Natural killer cell (primary cell): ENCODE results near the gene STAB2. TPM values are rescaled to one million over a fixed set of nuclear protein-coding genes. Genes with fewer than 3 reads are reported as not detected.

Source experiments
- ATAC-seq, 3 donors: fragments of 150-1000 bp in 2 of 3; fragments of 200-7000 bp in 1 of 3; cut with Tn5 transposase; 1 replicate in 1 of 3; 2 replicates in 2 of 3; pipeline ENCODE4 v1.10.0; 2021; ENCODE audit warnings: mild to moderate bottlenecking in 2 of 3, moderate library complexity in 2 of 3
- DNase-seq, 2 donors: peaks; one replicate each; pipeline versions ENCODE4 v3.0.0 to v3.0.0-alpha.2; 2013 to 2021; ENCODE audit warnings: mixed read lengths in 1 of 2
- H3K27ac ChIP-seq: one replicate; pipeline ENCODE4 v1.5.1; 2013; ENCODE audit warnings: mild to moderate bottlenecking, low read length
- H3K27me3 ChIP-seq: one replicate; pipeline ENCODE4 v1.6.1; 2013; ENCODE audit warnings: low read length; ENCODE audit not compliant: control insufficient read depth, insufficient read depth
- H3K36me3 ChIP-seq: one replicate; pipeline ENCODE4 v1.6.1; 2013; ENCODE audit warnings: low read length; ENCODE audit not compliant: control insufficient read depth, insufficient read depth
- H3K4me1 ChIP-seq: one replicate; pipeline ENCODE4 v1.6.1; 2013; ENCODE audit warnings: low read length; ENCODE audit not compliant: control insufficient read depth, insufficient read depth
- H3K4me3 ChIP-seq: one replicate; pipeline ENCODE4 v1.5.1; 2013; ENCODE audit warnings: low read length
- H3K9me3 ChIP-seq: one replicate; pipeline ENCODE4 v1.6.1; 2013; ENCODE audit warnings: low read length; ENCODE audit not compliant: control insufficient read depth, insufficient read depth
- H3K27ac Mint-ChIP-seq, 2 donors: one replicate each; pipeline ENCODE4 v1.8.0; 2022; ENCODE audit warnings: mild to moderate bottlenecking in 2 of 2, mixed read lengths in 2 of 2, moderate library complexity in 1 of 2
- H3K27me3 Mint-ChIP-seq, 2 donors: one replicate each; pipeline ENCODE4 v1.8.0; 2022; ENCODE audit warnings: low read depth in 2 of 2, mixed read lengths in 2 of 2
- H3K36me3 Mint-ChIP-seq: one replicate; pipeline ENCODE4 v1.8.0; 2022; ENCODE audit warnings: mixed read lengths
- H3K4me1 Mint-ChIP-seq, 2 donors: one replicate each; pipeline ENCODE4 v1.8.0; 2022; ENCODE audit warnings: mixed read lengths in 2 of 2
- H3K4me3 Mint-ChIP-seq: one replicate; pipeline ENCODE4 v1.8.0; 2022; ENCODE audit warnings: mild to moderate bottlenecking, moderate library complexity, mixed read lengths
- H3K9me3 Mint-ChIP-seq, 2 donors: one replicate each; pipeline ENCODE4 v1.8.0; 2022; ENCODE audit warnings: mixed read lengths in 2 of 2
- WGBS: methylation state at CpG from one replicate; pipeline ENCODE4 v1.1.7; 2013; ENCODE audit warnings: missing lambda C conversion rate; ENCODE audit not compliant: insufficient coverage; 5-methylcytosine and 5-hydroxymethylcytosine counted together
- intact Hi-C: fragments of 100-400 bp; cut with micrococcal nuclease; formaldehyde crosslinking; loops from one replicate; pipeline ENCODE4 v1.14.2; 2022
- total RNA-seq, 4 donors: library from RNA; stranded (reverse); fragments of 120-200 nt in 1 of 4; gene quantifications; one replicate each; pipeline versions ENCODE4 v1.2.3 to v1.2.4, GENCODE V29; 2013 to 2022
- TF ChIP-seq, protein P1 (sequence below): fragments of 200-600 bp; IDR thresholded peaks from one replicate; pipeline ENCODE4 v1.8.0; 2022; ENCODE audit warnings: antibody characterized with exemption

The STAB2 gene
- total RNA-seq, 3 donors from 2014 or later (not counting 1 experiment from before 2014, with no cell fraction given), result not detected

DNA sequence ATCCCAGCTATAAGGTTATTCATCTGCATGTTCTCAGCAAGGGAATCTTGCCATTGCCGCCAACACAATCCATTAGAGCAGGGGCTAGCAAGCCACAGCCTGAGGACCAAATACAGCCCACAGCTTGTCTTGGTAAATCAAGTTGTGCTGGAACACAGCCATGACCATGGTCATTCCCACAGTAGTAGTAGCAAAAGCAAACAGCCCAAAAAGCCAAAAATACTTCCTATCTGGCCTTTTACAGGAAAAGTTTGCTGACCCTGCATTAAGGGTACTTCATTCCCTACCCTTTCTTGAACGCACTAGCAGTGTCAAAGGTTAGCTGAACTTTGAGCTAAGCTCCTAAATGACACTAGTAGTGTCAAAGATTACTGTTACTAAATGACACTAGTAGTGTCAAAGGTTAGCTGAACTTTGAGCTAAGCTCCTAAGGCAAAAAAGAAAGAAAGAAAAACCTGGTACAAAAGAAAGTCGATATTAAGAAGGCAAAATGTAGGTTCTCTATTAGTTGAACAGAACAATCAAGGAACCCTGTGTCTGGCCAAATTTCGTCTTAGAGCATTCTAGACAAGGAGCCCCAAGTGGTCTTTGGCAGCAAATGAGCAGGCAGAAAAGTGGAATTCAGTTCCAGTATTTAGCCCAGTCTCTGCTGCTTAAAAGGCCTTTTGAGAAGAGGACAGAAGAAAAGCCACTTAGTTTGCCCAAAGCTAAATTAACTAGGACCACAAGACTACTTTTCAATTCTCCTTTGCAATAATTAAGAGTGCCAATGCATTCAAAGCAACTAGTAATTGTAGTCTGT, 186.2 kb downstream of the STAB2 start:
- no peak overlapping the region for H3K27ac ChIP-seq
- H3K36me3 ChIP-seq, result peaks cover 3% of the 10 kb centered on the region
- DNase-seq (no peak), ATAC-seq (no peak)
- TF ChIP-seq, protein P1, sequence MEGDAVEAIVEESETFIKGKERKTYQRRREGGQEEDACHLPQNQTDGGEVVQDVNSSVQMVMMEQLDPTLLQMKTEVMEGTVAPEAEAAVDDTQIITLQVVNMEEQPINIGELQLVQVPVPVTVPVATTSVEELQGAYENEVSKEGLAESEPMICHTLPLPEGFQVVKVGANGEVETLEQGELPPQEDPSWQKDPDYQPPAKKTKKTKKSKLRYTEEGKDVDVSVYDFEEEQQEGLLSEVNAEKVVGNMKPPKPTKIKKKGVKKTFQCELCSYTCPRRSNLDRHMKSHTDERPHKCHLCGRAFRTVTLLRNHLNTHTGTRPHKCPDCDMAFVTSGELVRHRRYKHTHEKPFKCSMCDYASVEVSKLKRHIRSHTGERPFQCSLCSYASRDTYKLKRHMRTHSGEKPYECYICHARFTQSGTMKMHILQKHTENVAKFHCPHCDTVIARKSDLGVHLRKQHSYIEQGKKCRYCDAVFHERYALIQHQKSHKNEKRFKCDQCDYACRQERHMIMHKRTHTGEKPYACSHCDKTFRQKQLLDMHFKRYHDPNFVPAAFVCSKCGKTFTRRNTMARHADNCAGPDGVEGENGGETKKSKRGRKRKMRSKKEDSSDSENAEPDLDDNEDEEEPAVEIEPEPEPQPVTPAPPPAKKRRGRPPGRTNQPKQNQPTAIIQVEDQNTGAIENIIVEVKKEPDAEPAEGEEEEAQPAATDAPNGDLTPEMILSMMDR, result no peak
- no peaks in the 10 kb centered on the region for H3K9me3 Mint-ChIP-seq
- no peaks in the 10 kb centered on the region for H3K27me3 Mint-ChIP-seq
- no peak overlapping the region for H3K4me3 Mint-ChIP-seq
- H3K27me3 ChIP-seq, result no peaks in the 10 kb centered on the region
- 92% methylated on average over 4 of the region's 4 CpGs for WGBS
- no peaks in the 10 kb centered on the region for H3K4me1 Mint-ChIP-seq
- no peak overlapping the region for H3K27ac Mint-ChIP-seq
- H3K4me1 ChIP-seq, result no peaks in the 10 kb centered on the region
- no peaks in the 10 kb centered on the region for H3K36me3 Mint-ChIP-seq
- H3K9me3 ChIP-seq, result no peaks in the 10 kb centered on the region
- H3K4me3 ChIP-seq, result no peak overlapping the region
- intact Hi-C loops, result no loop called here

DNA sequence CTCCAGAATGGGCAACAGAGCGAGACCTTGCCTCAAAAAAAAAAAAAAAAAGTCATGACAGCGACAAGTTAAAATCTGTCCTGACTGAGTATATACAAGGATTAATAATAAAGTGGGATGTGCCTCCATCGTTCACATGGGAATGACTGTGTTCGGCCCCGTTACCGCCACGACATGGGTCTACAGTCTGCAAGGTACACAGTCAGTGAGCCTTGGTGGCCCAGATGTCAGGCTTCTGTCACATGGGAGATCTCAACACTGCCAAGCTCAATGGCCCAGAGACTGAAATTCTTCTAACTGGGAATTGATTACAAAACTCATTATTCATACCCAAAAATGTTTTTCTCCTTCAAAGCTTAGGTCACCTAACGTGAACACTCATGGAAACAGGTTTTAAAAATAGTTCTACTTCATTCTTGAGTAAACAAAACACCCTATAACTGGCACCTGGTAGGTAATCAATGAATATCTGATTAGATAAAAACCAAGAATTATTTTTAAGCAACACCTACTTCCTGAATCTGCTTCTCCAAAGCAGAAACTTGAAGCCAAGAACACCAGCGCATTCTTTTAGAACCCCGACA, 188.0 kb downstream of the STAB2 start:
- H3K9me3 ChIP-seq, result no peaks in the 10 kb centered on the region
- H3K9me3 Mint-ChIP-seq, result no peaks in the 10 kb centered on the region
- no peak overlapping the region for H3K4me3 ChIP-seq
- 96% methylated on average over 10 of the region's 10 CpGs for WGBS
- ATAC-seq (no peak), DNase-seq (no peak)
- H3K27me3 Mint-ChIP-seq, result no peaks in the 10 kb centered on the region
- intact Hi-C loops, result no loop called here
- TF ChIP-seq, protein P1, result no peak
- peaks cover 9% of the 10 kb centered on the region for H3K36me3 ChIP-seq
- H3K27me3 ChIP-seq, result no peaks in the 10 kb centered on the region
- H3K27ac Mint-ChIP-seq, result no peak overlapping the region
- no peak overlapping the region for H3K4me3 Mint-ChIP-seq
- H3K36me3 Mint-ChIP-seq, result no peaks in the 10 kb centered on the region
- no peaks in the 10 kb centered on the region for H3K4me1 ChIP-seq
- no peak overlapping the region for H3K27ac ChIP-seq
- no peaks in the 10 kb centered on the region for H3K4me1 Mint-ChIP-seq

DNA sequence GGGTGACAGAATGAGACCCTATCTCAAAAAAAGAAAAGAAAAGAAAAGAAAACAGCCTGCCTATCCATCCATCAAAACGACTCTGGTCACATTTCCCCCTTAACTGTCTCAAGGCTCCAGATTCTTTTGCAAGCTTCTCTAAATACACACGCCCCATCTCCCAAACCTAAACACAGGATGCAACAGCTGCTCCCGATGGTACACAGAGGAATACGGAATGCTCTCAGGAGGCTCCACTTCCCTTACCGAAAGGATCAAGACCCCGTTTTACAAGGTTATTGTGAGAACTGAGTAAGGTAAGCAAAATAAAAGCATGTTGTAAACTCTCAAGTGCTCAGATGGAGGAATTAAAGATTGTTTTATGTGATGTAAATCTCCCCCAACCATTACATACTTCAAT, 191.7 kb downstream of the STAB2 start:
- no peak overlapping the region for H3K27ac Mint-ChIP-seq
- H3K9me3 Mint-ChIP-seq, result no peaks in the 10 kb centered on the region
- Histone ChIP-seq H3K27ac (no peak overlapping the region), H3K9me3 (no peaks in the 10 kb centered on the region), H3K4me1 (no peaks in the 10 kb centered on the region), H3K27me3 (no peaks in the 10 kb centered on the region), H3K36me3 (peaks cover 11% of the 10 kb centered on the region), H3K4me3 (no peak overlapping the region)
- DNase-seq (no peak), ATAC-seq (no peak)
- H3K4me3 Mint-ChIP-seq, result no peak overlapping the region
- 94% methylated on average over 6 of the region's 6 CpGs for WGBS
- H3K4me1 Mint-ChIP-seq, result no peaks in the 10 kb centered on the region
- TF ChIP-seq, protein P1, result no peak
- no peaks in the 10 kb centered on the region for H3K36me3 Mint-ChIP-seq
- intact Hi-C loops, result no loop called here
- H3K27me3 Mint-ChIP-seq, result no peaks in the 10 kb centered on the region
